HL-60 (cell line): ENCODE measurements around the gene CHRDL1.

Source experiments
- DNase-seq, 2 experiments: peaks; one replicate each; pipeline ENCODE4 v3.0.0-alpha.2; 2010 to 2020; ENCODE audit warnings: low read depth in 1 of 2, low spot score in 1 of 2
- H3K27ac ChIP-seq: fragments of 250-450 bp; sonication (Bioruptor Pico); replicated peaks from 2 replicates; pipeline ENCODE4 v1.5.1; 2020; ENCODE audit warnings: mild to moderate bottlenecking, moderate library complexity
- H3K27me3 ChIP-seq: fragments of 250-450 bp; sonication (Bioruptor Pico); 2 replicates; pipeline ENCODE4 v1.5.1; 2021; ENCODE audit warnings: mild to moderate bottlenecking, moderate library complexity; ENCODE audit not compliant: insufficient read depth, poor library complexity, severe bottlenecking
- H3K4me3 ChIP-seq: replicated peaks from 2 replicates; pipeline ENCODE4 v1.5.1; 2011; ENCODE audit warnings: mild to moderate bottlenecking, control low read depth, low read length; ENCODE audit not compliant: insufficient read depth
- CTCF ChIP-seq: IDR thresholded peaks from one replicate; pipeline ENCODE4 v1.5.1; 2011; ENCODE audit warnings: low read length, control low read depth, inconsistent platforms; ENCODE audit not compliant: insufficient read depth
- GABPA ChIP-seq: IDR thresholded peaks from 2 replicates; pipeline ENCODE4 v1.6.1; 2012; ENCODE audit warnings: low read depth
- POLR2AphosphoS5 ChIP-seq: IDR thresholded peaks from 2 replicates; pipeline ENCODE4 v1.6.1; 2012; ENCODE audit warnings: low read depth
- REST ChIP-seq: IDR thresholded peaks from 2 replicates; pipeline ENCODE4 v1.6.1; 2012; ENCODE audit warnings: low read depth; ENCODE audit not compliant: insufficient replicate concordance
- SPI1 ChIP-seq: IDR thresholded peaks from 2 replicates; pipeline ENCODE4 v1.6.1; 2012; ENCODE audit warnings: low read depth, mild to moderate bottlenecking, borderline replicate concordance

The CHRDL1 gene

GRCh38 chrX:110734894-110735541 lies 60.6 kb downstream of the CHRDL1 start:
- TF ChIP-seq GABPA: no peak
- TF ChIP-seq SPI1: no peak
- TF ChIP-seq CTCF: no peak
- TF ChIP-seq REST: no peak
- no peak for TF ChIP-seq POLR2AphosphoS5
- no peak overlapping the region for H3K27ac ChIP-seq
- no peak overlapping the region for H3K4me3 ChIP-seq
- no peak for DNase-seq
- H3K27me3 ChIP-seq: no peaks in the 10 kb centered on the region

GRCh38 chrX:110734271-110734670 lies 61.3 kb downstream of the CHRDL1 start:
- Histone ChIP-seq H3K4me3 (no peak overlapping the region), H3K27me3 (no peaks in the 10 kb centered on the region), H3K27ac (no peak overlapping the region)
- TF ChIP-seq CTCF (no peak), SPI1 (no peak), GABPA (no peak), POLR2AphosphoS5 (no peak), REST (no peak)
- no peak for DNase-seq

- Histone ChIP-seq H3K27me3 (no peaks in the 10 kb centered on the region), H3K27ac (no peak overlapping the region), H3K4me3 (no peak overlapping the region)
- no peak for DNase-seq
- TF ChIP-seq SPI1 (no peak), POLR2AphosphoS5 (no peak), CTCF (no peak), REST (no peak), GABPA (no peak)
Observed at GRCh38 chrX:110733166-110733565, 62.5 kb downstream of the CHRDL1 start.
